GM20000 (cell line): ENCODE measurements around the gene FBXL2.

Source experiments
- DNase-seq: peaks from one replicate; pipeline ENCODE4 v3.0.0; 2012; ENCODE audit warnings: low spot score
- CTCF ChIP-seq: IDR thresholded peaks from 2 replicates; pipeline ENCODE4 v1.5.1; 2012; ENCODE audit warnings: mild to moderate bottlenecking, control low read depth; ENCODE audit errors: extremely low read depth, missing control alignments

The FBXL2 gene

GRCh38 chr3:33372218-33373081, 95.2 kb downstream of the FBXL2 start:
- TF ChIP-seq CTCF: peak; percentile 73
- DNase-seq: peak; percentile 50

- TF ChIP-seq CTCF: no peak
- DNase-seq: no peak
Measured at GRCh38 chr3:33373082-33373437, 95.8 kb downstream of the FBXL2 start.

GRCh38 chr3:33377489-33377888, 100.2 kb downstream of the FBXL2 start:
- DNase-seq: no peak
- no peak for TF ChIP-seq CTCF

GRCh38 chr3:33377931-33378330, 100.7 kb downstream of the FBXL2 start:
- TF ChIP-seq CTCF: no peak
- DNase-seq: no peak

GRCh38 chr3:33380653-33381052, 103.4 kb downstream of the FBXL2 start:
- no peak for TF ChIP-seq CTCF
- DNase-seq: no peak

GRCh38 chr3:33383951-33384350, 106.7 kb downstream of the FBXL2 start:
- DNase-seq: no peak
- TF ChIP-seq CTCF: no peak

GRCh38 chr3:33385423-33385822, 108.2 kb downstream of the FBXL2 start:
- no peak for DNase-seq
- no peak for TF ChIP-seq CTCF
